CD4-positive, alpha-beta T cell treated with Interleukin-4 for 1 hour (primary cell): Measurements from ENCODE around the gene ESPNL.

Experiments
- DNase-seq, 2 donors: peaks; one replicate each; pipeline ENCODE4 v3.0.0-alpha.2; 2020 to 2022

The ESPNL gene

GRCh38 chr2:238080518-238080917 lies 19.6 kb upstream of the ESPNL start:
- DNase-seq: no peak

- DNase-seq: no peak
Measured at GRCh38 chr2:238081150-238081549, 19.0 kb upstream of the ESPNL start.

- no peak for DNase-seq
Measured at GRCh38 chr2:238081561-238081960, 18.6 kb upstream of the ESPNL start.

GRCh38 chr2:238082151-238082550 lies 18.0 kb upstream of the ESPNL start:
- no peak for DNase-seq

GRCh38 chr2:238082827-238083226 lies 17.3 kb upstream of the ESPNL start:
- no peak for DNase-seq

- DNase-seq: no peak
Measured at GRCh38 chr2:238083919-238084318, 16.2 kb upstream of the ESPNL start.

- no peak for DNase-seq
Measured at GRCh38 chr2:238084761-238085160, 15.4 kb upstream of the ESPNL start.

GRCh38 chr2:238085899-238086298 lies 14.2 kb upstream of the ESPNL start:
- DNase-seq: no peak

GRCh38 chr2:238087211-238087610 lies 12.9 kb upstream of the ESPNL start:
- no peak for DNase-seq

- no peak for DNase-seq
Measured at GRCh38 chr2:238090887-238091286, 9.3 kb upstream of the ESPNL start.

- no peak for DNase-seq
Measured at GRCh38 chr2:238091436-238092060, 8.6 kb upstream of the ESPNL start.

GRCh38 chr2:238092486-238093035 lies 7.6 kb upstream of the ESPNL start:
- no peak for DNase-seq

- no peak for DNase-seq
Measured at GRCh38 chr2:238093181-238094140, 6.7 kb upstream of the ESPNL start.

- DNase-seq: no peak
Measured at GRCh38 chr2:238094438-238095022, 5.6 kb upstream of the ESPNL start.

GRCh38 chr2:238095143-238095542 lies 5.0 kb upstream of the ESPNL start:
- DNase-seq: no peak

GRCh38 chr2:238096311-238097011 lies 3.7 kb upstream of the ESPNL start:
- no peak for DNase-seq

- DNase-seq: no peak
Measured at GRCh38 chr2:238097201-238097987, 2.7 kb upstream of the ESPNL start.

- peak; percentile 34 to 45 for DNase-seq
Measured at GRCh38 chr2:238097988-238098871, 1.9 kb upstream of the ESPNL start.

GRCh38 chr2:238098901-238099713 lies 1.0 kb upstream of the ESPNL start:
- DNase-seq: no peak

GRCh38 chr2:238099714-238100048 lies 459 bp upstream of the ESPNL start:
- DNase-seq: no peak
